ENCODE results near the gene RHCE. TPM values are rescaled to one million over a fixed set of nuclear protein-coding genes. Genes with fewer than 3 reads are reported as not detected.

Gene RHCE
- total and polyA plus RNA-seq, 2 experiments from 2014 or later = 0.15 to 0.17 TPM

- DNase-seq (ENCODE audit: low spot score) (no peak), ATAC-seq (no peak)
- H3K4me1 Mint-ChIP-seq = peaks cover 13% of the 10 kb centered on the region; the same call in 2 of the 3 replicates
- no peaks in the 10 kb centered on the region for H3K9me3 Mint-ChIP-seq
- H3K4me3 Mint-ChIP-seq = no peak overlapping the region
- H3K36me3 ChIP-seq (ENCODE audit: insufficient read depth) = no peaks in the 10 kb centered on the region
- no peaks in the 10 kb centered on the region for H3K9me2 ChIP-seq (ENCODE audit: insufficient read depth)
- TF ChIP-seq ETS1 (IDR thresholded peaks at IDR 0.05) (no peak), CREB1 (CRISPR knock-in tag; IDR thresholded peaks at IDR 0.05; ENCODE audit: low read depth) (no peak), STAT1 (IDR thresholded peaks at IDR 0.05; ENCODE audit: unreplicated experiment) (no peak), EZH2phosphoT487 (IDR thresholded peaks at IDR 0.05; ENCODE audit: unreplicated experiment) (no peak), REST (IDR thresholded peaks at IDR 0.05; ENCODE audit: unreplicated experiment) (no peak), CTCF (conservative IDR thresholded peaks at IDR 0.05; ENCODE audit: low read depth in 2 of 2) (no peak), EZH2 (IDR thresholded peaks at IDR 0.05; ENCODE audit: low read depth, unreplicated experiment) (no peak), ZNF114 (CRISPR knock-in tag; IDR thresholded peaks at IDR 0.05) (no peak), NANOG (IDR thresholded peaks at IDR 0.05; ENCODE audit: borderline replicate concordance) (no peak), POLR2AphosphoS5 (IDR thresholded peaks at IDR 0.05; ENCODE audit: low read depth) (no peak), ZNF331 (CRISPR knock-in tag; IDR thresholded peaks at IDR 0.05; ENCODE audit: low read depth) (no peak), ZNF462 (CRISPR knock-in tag; IDR thresholded peaks at IDR 0.05) (no peak), JUNB (IDR thresholded peaks at IDR 0.05; ENCODE audit: unreplicated experiment) (no peak)
- no peak overlapping the region for H3K27ac ChIP-seq (ENCODE audit: low read depth)
- no peaks in the 10 kb centered on the region for H3K27me3 Mint-ChIP-seq (ENCODE audit: insufficient read depth, low read depth, poor library complexity)
- H3K4me2 ChIP-seq = no peak overlapping the region
- no peaks in the 10 kb centered on the region for H3K27me3 ChIP-seq (ENCODE audit: insufficient read depth)
- peaks cover 16% of the 10 kb centered on the region for H4K20me1 ChIP-seq (replicated peaks; ENCODE audit: insufficient read depth)
- no peak overlapping the region for H2AFZ ChIP-seq
- peaks cover 27% of the 10 kb centered on the region for H3K79me2 ChIP-seq (replicated peaks; ENCODE audit: insufficient read depth)
- H3K27ac Mint-ChIP-seq = no peak overlapping the region
- H3F3A ChIP-seq (replicated peaks; ENCODE audit: low read depth) = no peaks in the 10 kb centered on the region
- H3K4me3 ChIP-seq = no peak overlapping the region
- H3K4me1 ChIP-seq (ENCODE audit: insufficient read depth) = peaks cover 16% of the 10 kb centered on the region
- no peaks in the 10 kb centered on the region for H3K36me3 Mint-ChIP-seq (ENCODE audit: low read depth)
These were observed 21.6 kb upstream of the RHCE start for GRCh38 chr1:25442178-25442577.
